ENCODE measurements around the gene BTRC. TPM values are rescaled to one million over a fixed set of nuclear protein-coding genes. Genes with fewer than 3 reads are reported as not detected.

BTRC gene
- total RNA-seq, 1 experiment from 2014 or later: 22.4 TPM

- CTCF ChIA-PET: interaction anchor here (0.9 to 3.7 kb wide), 15 partner anchors 9 to 258 kb away, joined by 3 to 24 read pairs (median 9); partner anchors contain the start of gene BTRC
- Mint-ChIP-seq H3K9me3 (no peaks in the 10 kb centered on the region), H3K27me3 (ENCODE audit: low read depth) (peaks cover 6% of the 10 kb centered on the region; the same call in 1 of the 2 replicates), H3K4me3 (peak overlapping the region; percentile 52), H3K36me3 (no peaks in the 10 kb centered on the region), H3K27ac (peak overlapping the region; percentile 50; the same call in 1 of the 2 replicates), H3K4me1 (peaks cover 23% of the 10 kb centered on the region)
- DNase-seq (ENCODE audit: low spot score): peak; percentile 74
- TF ChIP-seq CREM (CRISPR knock-in tag; IDR thresholded peaks at IDR 0.05): no peak
- peak; percentile 48; the same call in 1 of the 2 replicates for TF ChIP-seq ZNF121 (CRISPR knock-in tag; IDR thresholded peaks at IDR 0.05)
- TF ChIP-seq, protein P1, sequence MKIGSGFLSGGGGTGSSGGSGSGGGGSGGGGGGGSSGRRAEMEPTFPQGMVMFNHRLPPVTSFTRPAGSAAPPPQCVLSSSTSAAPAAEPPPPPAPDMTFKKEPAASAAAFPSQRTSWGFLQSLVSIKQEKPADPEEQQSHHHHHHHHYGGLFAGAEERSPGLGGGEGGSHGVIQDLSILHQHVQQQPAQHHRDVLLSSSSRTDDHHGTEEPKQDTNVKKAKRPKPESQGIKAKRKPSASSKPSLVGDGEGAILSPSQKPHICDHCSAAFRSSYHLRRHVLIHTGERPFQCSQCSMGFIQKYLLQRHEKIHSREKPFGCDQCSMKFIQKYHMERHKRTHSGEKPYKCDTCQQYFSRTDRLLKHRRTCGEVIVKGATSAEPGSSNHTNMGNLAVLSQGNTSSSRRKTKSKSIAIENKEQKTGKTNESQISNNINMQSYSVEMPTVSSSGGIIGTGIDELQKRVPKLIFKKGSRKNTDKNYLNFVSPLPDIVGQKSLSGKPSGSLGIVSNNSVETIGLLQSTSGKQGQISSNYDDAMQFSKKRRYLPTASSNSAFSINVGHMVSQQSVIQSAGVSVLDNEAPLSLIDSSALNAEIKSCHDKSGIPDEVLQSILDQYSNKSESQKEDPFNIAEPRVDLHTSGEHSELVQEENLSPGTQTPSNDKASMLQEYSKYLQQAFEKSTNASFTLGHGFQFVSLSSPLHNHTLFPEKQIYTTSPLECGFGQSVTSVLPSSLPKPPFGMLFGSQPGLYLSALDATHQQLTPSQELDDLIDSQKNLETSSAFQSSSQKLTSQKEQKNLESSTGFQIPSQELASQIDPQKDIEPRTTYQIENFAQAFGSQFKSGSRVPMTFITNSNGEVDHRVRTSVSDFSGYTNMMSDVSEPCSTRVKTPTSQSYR (CRISPR knock-in tag; IDR thresholded peaks at IDR 0.05): peak; percentile 91
- TF ChIP-seq, protein P2, sequence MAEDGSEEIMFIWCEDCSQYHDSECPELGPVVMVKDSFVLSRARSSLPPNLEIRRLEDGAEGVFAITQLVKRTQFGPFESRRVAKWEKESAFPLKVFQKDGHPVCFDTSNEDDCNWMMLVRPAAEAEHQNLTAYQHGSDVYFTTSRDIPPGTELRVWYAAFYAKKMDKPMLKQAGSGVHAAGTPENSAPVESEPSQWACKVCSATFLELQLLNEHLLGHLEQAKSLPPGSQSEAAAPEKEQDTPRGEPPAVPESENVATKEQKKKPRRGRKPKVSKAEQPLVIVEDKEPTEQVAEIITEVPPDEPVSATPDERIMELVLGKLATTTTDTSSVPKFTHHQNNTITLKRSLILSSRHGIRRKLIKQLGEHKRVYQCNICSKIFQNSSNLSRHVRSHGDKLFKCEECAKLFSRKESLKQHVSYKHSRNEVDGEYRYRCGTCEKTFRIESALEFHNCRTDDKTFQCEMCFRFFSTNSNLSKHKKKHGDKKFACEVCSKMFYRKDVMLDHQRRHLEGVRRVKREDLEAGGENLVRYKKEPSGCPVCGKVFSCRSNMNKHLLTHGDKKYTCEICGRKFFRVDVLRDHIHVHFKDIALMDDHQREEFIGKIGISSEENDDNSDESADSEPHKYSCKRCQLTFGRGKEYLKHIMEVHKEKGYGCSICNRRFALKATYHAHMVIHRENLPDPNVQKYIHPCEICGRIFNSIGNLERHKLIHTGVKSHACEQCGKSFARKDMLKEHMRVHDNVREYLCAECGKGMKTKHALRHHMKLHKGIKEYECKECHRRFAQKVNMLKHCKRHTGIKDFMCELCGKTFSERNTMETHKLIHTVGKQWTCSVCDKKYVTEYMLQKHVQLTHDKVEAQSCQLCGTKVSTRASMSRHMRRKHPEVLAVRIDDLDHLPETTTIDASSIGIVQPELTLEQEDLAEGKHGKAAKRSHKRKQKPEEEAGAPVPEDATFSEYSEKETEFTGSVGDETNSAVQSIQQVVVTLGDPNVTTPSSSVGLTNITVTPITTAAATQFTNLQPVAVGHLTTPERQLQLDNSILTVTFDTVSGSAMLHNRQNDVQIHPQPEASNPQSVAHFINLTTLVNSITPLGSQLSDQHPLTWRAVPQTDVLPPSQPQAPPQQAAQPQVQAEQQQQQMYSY (CRISPR knock-in tag; IDR thresholded peaks at IDR 0.05): peak; percentile 78
- TF ChIP-seq JUN (CRISPR knock-in tag; IDR thresholded peaks at IDR 0.05): no peak
- TF ChIP-seq NR2C2 (CRISPR knock-in tag; IDR thresholded peaks at IDR 0.05): no peak
- TF ChIP-seq, protein P3, sequence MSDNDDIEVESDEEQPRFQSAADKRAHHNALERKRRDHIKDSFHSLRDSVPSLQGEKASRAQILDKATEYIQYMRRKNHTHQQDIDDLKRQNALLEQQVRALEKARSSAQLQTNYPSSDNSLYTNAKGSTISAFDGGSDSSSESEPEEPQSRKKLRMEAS (CRISPR knock-in tag; IDR thresholded peaks at IDR 0.05): peak; percentile 58; the same call in 1 of the 2 replicates
- TF ChIP-seq ZNF512 (CRISPR knock-in tag; IDR thresholded peaks at IDR 0.05; ENCODE audit: borderline replicate concordance): no peak
- no peak for TF ChIP-seq CDX4 (CRISPR knock-in tag; IDR thresholded peaks at IDR 0.05; ENCODE audit: borderline replicate concordance)
- peak; percentile 85 for ATAC-seq
- POLR2A ChIA-PET: interaction anchor here (0.9 kb wide), 1 partner anchor 12 kb away, joined by 3 read pairs; no protein-coding TSS in a partner anchor
Measured at GRCh38 chr10:101311185-101312066, 42.5 kb upstream of the BTRC start.

GRCh38 chr10:101319241-101319915 is 34.6 kb upstream of the BTRC start:
- peak; percentile 38 for DNase-seq (ENCODE audit: low spot score)
- POLR2A ChIA-PET: no interaction called here
- CTCF ChIA-PET: interaction anchor here (0.6 to 2.0 kb wide), 8 partner anchors 11 to 269 kb away, joined by 3 to 6 read pairs (median 4); no protein-coding TSS in a partner anchor
- peaks cover 21% of the 10 kb centered on the region for H3K4me1 Mint-ChIP-seq
- ATAC-seq: peak; percentile 43
- H3K9me3 Mint-ChIP-seq: no peaks in the 10 kb centered on the region
- H3K36me3 Mint-ChIP-seq: no peaks in the 10 kb centered on the region
- H3K27ac Mint-ChIP-seq: no peak overlapping the region
- no peak overlapping the region for H3K4me3 Mint-ChIP-seq
- H3K27me3 Mint-ChIP-seq (ENCODE audit: low read depth): peaks cover 3% of the 10 kb centered on the region; the same call in 1 of the 2 replicates
- no peak for TF ChIP-seq NR1H2 (CRISPR knock-in tag; IDR thresholded peaks at IDR 0.05)
- TF ChIP-seq, protein P4, sequence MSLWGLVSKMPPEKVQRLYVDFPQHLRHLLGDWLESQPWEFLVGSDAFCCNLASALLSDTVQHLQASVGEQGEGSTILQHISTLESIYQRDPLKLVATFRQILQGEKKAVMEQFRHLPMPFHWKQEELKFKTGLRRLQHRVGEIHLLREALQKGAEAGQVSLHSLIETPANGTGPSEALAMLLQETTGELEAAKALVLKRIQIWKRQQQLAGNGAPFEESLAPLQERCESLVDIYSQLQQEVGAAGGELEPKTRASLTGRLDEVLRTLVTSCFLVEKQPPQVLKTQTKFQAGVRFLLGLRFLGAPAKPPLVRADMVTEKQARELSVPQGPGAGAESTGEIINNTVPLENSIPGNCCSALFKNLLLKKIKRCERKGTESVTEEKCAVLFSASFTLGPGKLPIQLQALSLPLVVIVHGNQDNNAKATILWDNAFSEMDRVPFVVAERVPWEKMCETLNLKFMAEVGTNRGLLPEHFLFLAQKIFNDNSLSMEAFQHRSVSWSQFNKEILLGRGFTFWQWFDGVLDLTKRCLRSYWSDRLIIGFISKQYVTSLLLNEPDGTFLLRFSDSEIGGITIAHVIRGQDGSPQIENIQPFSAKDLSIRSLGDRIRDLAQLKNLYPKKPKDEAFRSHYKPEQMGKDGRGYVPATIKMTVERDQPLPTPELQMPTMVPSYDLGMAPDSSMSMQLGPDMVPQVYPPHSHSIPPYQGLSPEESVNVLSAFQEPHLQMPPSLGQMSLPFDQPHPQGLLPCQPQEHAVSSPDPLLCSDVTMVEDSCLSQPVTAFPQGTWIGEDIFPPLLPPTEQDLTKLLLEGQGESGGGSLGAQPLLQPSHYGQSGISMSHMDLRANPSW (CRISPR knock-in tag; conservative IDR thresholded peaks at IDR 0.05; ENCODE audit: low read depth): no peak
- TF ChIP-seq ZNF512 (CRISPR knock-in tag; IDR thresholded peaks at IDR 0.05; ENCODE audit: borderline replicate concordance): no peak
- TF ChIP-seq, protein P5, sequence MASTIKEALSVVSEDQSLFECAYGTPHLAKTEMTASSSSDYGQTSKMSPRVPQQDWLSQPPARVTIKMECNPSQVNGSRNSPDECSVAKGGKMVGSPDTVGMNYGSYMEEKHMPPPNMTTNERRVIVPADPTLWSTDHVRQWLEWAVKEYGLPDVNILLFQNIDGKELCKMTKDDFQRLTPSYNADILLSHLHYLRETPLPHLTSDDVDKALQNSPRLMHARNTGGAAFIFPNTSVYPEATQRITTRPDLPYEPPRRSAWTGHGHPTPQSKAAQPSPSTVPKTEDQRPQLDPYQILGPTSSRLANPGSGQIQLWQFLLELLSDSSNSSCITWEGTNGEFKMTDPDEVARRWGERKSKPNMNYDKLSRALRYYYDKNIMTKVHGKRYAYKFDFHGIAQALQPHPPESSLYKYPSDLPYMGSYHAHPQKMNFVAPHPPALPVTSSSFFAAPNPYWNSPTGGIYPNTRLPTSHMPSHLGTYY (CRISPR knock-in tag; IDR thresholded peaks at IDR 0.05): no peak
- TF ChIP-seq, protein P6, sequence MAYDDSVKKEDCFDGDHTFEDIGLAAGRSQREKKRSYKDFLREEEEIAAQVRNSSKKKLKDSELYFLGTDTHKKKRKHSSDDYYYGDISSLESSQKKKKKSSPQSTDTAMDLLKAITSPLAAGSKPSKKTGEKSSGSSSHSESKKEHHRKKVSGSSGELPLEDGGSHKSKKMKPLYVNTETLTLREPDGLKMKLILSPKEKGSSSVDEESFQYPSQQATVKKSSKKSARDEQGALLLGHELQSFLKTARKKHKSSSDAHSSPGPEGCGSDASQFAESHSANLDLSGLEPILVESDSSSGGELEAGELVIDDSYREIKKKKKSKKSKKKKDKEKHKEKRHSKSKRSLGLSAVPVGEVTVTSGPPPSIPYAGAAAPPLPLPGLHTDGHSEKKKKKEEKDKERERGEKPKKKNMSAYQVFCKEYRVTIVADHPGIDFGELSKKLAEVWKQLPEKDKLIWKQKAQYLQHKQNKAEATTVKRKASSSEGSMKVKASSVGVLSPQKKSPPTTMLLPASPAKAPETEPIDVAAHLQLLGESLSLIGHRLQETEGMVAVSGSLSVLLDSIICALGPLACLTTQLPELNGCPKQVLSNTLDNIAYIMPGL (CRISPR knock-in tag; IDR thresholded peaks at IDR 0.05): no peak
